ENCODE data around the gene IMMT. TPM values are rescaled to one million over a fixed set of nuclear protein-coding genes. Genes with fewer than 3 reads are reported as not detected.

The IMMT gene
- total and polyA plus RNA-seq, 9 of the 15 experiments (the other 6 are each of a cell fraction or from before 2014, with no cell fraction given): 119 to 294 (median 140) TPM

GRCh38 chr2:86235196-86235980 is 40.1 kb upstream of the IMMT start (continued):
- TF ChIP-seq ZNF277 (CRISPR knock-in tag; IDR thresholded peaks at IDR 0.05; ENCODE audit: borderline replicate concordance) (no peak), SMAD4 (CRISPR knock-in tag; conservative IDR thresholded peaks at IDR 0.05) (no peak), ZNF354B (CRISPR knock-in tag; IDR thresholded peaks at IDR 0.05) (no peak)

GRCh38 chr2:86234563-86235131 is 39.4 kb upstream of the IMMT start:
- Histone ChIP-seq H3K4me2 (ENCODE audit: insufficient read depth, low read length) (no peak overlapping the region), H3K4me3 (no peak overlapping the region), H3K36me3 (ENCODE audit: control insufficient read depth, insufficient read depth, low read length) (no peaks in the 10 kb centered on the region), H3K27ac (ENCODE audit: extremely low read depth, low read depth, low read length) (no peak overlapping the region), H3K79me2 (ENCODE audit: control insufficient read depth, insufficient read depth, low read length) (no peaks in the 10 kb centered on the region), H3K9ac (ENCODE audit: insufficient read depth in 1 of 2, low read depth in 2 of 2, low read length in 2 of 2) (no peak overlapping the region), H4K20me1 (replicated peaks; ENCODE audit: control insufficient read depth, insufficient read depth, low read length) (no peaks in the 10 kb centered on the region; the same call in 1 of the 2 replicates), H2AFZ (ENCODE audit: low read depth, low read length) (no peak overlapping the region), H3K27me3 (ENCODE audit: control insufficient read depth in 2 of 2, insufficient read depth in 2 of 2, low read length in 2 of 2) (peaks cover 51 to 79% of the 10 kb centered on the region in 2 experiments), H3K9me1 (ENCODE audit: control insufficient read depth, insufficient read depth, low read length) (no peaks in the 10 kb centered on the region), H3K9me3 (replicated peaks; ENCODE audit: control insufficient read depth, insufficient read depth, low read depth, low read length) (no peaks in the 10 kb centered on the region), H3K4me1 (replicated peaks in 1 of 2; ENCODE audit: control insufficient read depth in 2 of 2, insufficient read depth in 2 of 2, low read length in 2 of 2) (peaks cover 0 to 5% of the 10 kb centered on the region in 2 experiments; a peak in 1 of 5 replicates)
- no peak for ATAC-seq
- TF ChIP-seq ZNF316 (IDR thresholded peaks at IDR 0.05) (peak; percentile 60; the same call in 1 of the 2 replicates), DIDO1 (tag; IDR thresholded peaks at IDR 0.05; ENCODE audit: low read depth) (no peak), C11orf30 (IDR thresholded peaks at IDR 0.05; ENCODE audit: low read depth) (peak; percentile 38; the same call in 1 of the 2 replicates)
- DNase-seq (ENCODE audit: extremely low read depth in 1 of 4, low spot score in 3 of 4): no peak
- intact Hi-C loops (cut with micrococcal nuclease) (no loop called here), in situ Hi-C loops (cut with MboI) (no loop called here)
- BruUV-seq (replicated peaks): no TSS peak
- ChIA-PET POLR2A (interaction anchor here (0.7 kb wide), 1 partner anchor 416 kb away, joined by 3 read pairs; no protein-coding TSS in a partner anchor), CTCF (ENCODE audit: low intra/inter-chr PET ratio) (no interaction called here)
- WGBS (ENCODE audit: insufficient coverage, low coverage, missing lambda C conversion rate): 5% methylated on average over 3 of the region's 3 CpGs
- FAIRE-seq: no peak

Data from K562 (cell line).